Activated CD8-positive, alpha-beta T cell treated with anti-CD3 and anti-CD28 coated beads for 36 hours (primary cell): ENCODE data around the gene PRF1. TPM values are rescaled to one million over a fixed set of nuclear protein-coding genes. Genes with fewer than 3 reads are reported as not detected.
"Not testable (repeated sequence)": the region's sequence is repeated elsewhere in the genome, so short reads cannot be mapped to it uniquely, and the experiment has no call there.

Source experiments
- ATAC-seq: fragments of 200-7000 bp; cut with Tn5 transposase; one replicate; pipeline ENCODE4 v1.10.0; 2021; ENCODE audit warnings: mild to moderate bottlenecking, moderate library complexity
- CTCF ChIA-PET: fragments of 350-600 bp; sonication (Branson Sonifier 250); formaldehyde crosslinking; loops from one replicate; lab custom pipeline; 2021; ENCODE audit warnings: antibody characterized with exemption; lab: Charles Lee
- POLR2A ChIA-PET: fragments of 350-600 bp; sonication (Branson Sonifier 250); formaldehyde crosslinking; loops from one replicate; lab custom pipeline; 2021; ENCODE audit warnings: antibody characterized with exemption; lab: Charles Lee
- DNase-seq: peaks from one replicate; pipeline ENCODE4 v3.0.0-alpha.2; 2020
- H3K27ac Mint-ChIP-seq: one replicate; pipeline ENCODE4 v1.8.0; 2021; ENCODE audit warnings: mild to moderate bottlenecking, mixed read lengths
- H3K27me3 Mint-ChIP-seq: one replicate; pipeline ENCODE4 v1.8.0; 2021; ENCODE audit warnings: mixed read lengths
- H3K36me3 Mint-ChIP-seq: one replicate; pipeline ENCODE4 v1.8.0; 2021; ENCODE audit warnings: low read depth, mixed read lengths
- H3K4me1 Mint-ChIP-seq: one replicate; pipeline ENCODE4 v1.8.0; 2021; ENCODE audit warnings: low read depth, mixed read lengths
- H3K4me3 Mint-ChIP-seq: one replicate; pipeline ENCODE4 v1.8.0; 2021; ENCODE audit warnings: mild to moderate bottlenecking, moderate library complexity, mixed read lengths
- H3K9me3 Mint-ChIP-seq: one replicate; pipeline ENCODE4 v1.8.0; 2021; ENCODE audit warnings: mixed read lengths
- intact Hi-C: fragments of 100-400 bp; cut with micrococcal nuclease; formaldehyde crosslinking; loops from one replicate; pipeline ENCODE4 v1.10.0; 2022
- total RNA-seq, 2 experiments: library from RNA; stranded (reverse); gene quantifications; one replicate each; pipeline ENCODE4 v1.2.3, GENCODE V29; 2021
- TF ChIP-seq, protein P1 (sequence below): fragments of 200-600 bp; IDR thresholded peaks from one replicate; pipeline ENCODE4 v1.8.0; 2022; ENCODE audit warnings: antibody characterized with exemption, mild to moderate bottlenecking

The PRF1 gene
- total RNA-seq, 2 experiments from 2014 or later: 107 to 113 TPM

DNA sequence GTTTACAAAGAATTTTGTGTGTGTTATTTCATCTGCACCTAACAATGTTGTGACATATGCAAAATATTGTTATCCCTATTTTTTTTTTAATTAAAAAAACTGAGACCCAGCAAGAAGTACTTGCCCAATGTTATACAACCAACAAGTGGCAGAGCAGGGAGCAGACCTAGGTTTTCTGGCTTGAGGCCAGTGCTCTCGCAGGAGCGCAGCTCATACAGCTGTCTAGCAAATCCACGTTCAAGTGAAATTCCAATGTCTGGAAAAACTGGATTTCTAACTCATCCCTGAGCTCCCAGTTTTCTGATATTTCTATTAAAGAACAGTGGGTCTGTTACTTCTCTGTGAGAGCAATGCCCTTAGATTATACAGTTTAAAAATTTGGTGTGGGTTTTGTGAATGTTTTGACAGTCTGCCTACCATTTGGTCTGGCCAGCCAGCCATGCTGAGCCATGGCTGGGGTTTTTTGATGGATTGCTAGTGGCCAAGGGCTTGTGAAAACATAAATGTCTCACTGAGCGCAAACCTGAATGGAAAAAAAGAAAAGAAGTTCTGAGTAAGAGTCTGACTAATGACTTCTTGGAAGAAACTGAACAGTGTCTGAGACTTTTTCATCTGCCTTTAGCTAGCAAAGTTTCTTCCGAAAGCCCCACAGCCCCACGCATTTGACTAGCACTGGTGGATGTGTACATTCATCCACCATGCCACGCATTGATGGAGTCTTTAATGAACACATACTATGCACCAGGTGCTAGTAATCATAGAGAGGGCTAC, 15.4 kb upstream of the PRF1 start:
- peak overlapping the region; percentile 81 for H3K27ac Mint-ChIP-seq

DNA sequence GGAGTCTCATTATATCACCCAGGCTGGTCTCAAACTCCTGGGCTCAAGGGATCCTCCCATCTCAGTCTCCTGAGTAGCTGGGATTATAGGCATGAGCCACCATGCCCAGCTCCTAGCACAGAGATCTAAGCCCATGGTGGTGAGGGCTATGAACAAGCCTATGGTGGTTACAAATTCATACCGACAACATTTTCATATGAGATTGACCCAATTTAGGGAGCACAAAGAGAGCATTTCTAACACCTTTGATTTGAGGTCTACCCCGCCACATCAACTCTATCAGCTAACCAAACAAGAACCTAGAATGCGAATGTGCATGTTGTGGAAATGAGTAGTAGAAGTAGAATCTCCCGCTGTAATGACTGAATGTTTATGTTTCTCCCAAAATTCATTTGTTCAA, 14.2 kb upstream of the PRF1 start:
- ChIA-PET POLR2A (interaction anchor here (0.7 to 1.3 kb wide), 4 partner anchors 15 to 139 kb away, joined by 3 to 4 read pairs (median 3); partner anchors contain the start of gene PRF1), CTCF (interaction anchor here (1.1 to 1.4 kb wide), 4 partner anchors 38 to 142 kb away, joined by 3 to 5 read pairs (median 3); no protein-coding TSS in a partner anchor)
- no peaks in the 10 kb centered on the region for H3K27me3 Mint-ChIP-seq
- DNase-seq (no peak), ATAC-seq (peak; percentile 47)
- intact Hi-C loops: loop anchor here (10.0 kb wide), 1 partner anchor 62 kb away; no protein-coding TSS in a partner anchor
- peaks cover 66% of the 10 kb centered on the region for H3K4me1 Mint-ChIP-seq
- peak overlapping the region; percentile 81 for H3K27ac Mint-ChIP-seq
- TF ChIP-seq, protein P1, sequence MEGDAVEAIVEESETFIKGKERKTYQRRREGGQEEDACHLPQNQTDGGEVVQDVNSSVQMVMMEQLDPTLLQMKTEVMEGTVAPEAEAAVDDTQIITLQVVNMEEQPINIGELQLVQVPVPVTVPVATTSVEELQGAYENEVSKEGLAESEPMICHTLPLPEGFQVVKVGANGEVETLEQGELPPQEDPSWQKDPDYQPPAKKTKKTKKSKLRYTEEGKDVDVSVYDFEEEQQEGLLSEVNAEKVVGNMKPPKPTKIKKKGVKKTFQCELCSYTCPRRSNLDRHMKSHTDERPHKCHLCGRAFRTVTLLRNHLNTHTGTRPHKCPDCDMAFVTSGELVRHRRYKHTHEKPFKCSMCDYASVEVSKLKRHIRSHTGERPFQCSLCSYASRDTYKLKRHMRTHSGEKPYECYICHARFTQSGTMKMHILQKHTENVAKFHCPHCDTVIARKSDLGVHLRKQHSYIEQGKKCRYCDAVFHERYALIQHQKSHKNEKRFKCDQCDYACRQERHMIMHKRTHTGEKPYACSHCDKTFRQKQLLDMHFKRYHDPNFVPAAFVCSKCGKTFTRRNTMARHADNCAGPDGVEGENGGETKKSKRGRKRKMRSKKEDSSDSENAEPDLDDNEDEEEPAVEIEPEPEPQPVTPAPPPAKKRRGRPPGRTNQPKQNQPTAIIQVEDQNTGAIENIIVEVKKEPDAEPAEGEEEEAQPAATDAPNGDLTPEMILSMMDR: no peak
- peaks cover 3% of the 10 kb centered on the region for H3K9me3 Mint-ChIP-seq
- no peaks in the 10 kb centered on the region for H3K36me3 Mint-ChIP-seq
- no peak overlapping the region for H3K4me3 Mint-ChIP-seq

More for the DNA sequence above, 15.4 kb upstream of the PRF1 start:
- intact Hi-C loops: loop anchor here (1.0 to 10.0 kb wide), 3 partner anchors 40 to 141 kb away; no protein-coding TSS in a partner anchor
- no peaks in the 10 kb centered on the region for H3K36me3 Mint-ChIP-seq
- H3K27me3 Mint-ChIP-seq: no peaks in the 10 kb centered on the region
- peaks cover 59% of the 10 kb centered on the region for H3K4me1 Mint-ChIP-seq
- DNase-seq: peak; percentile 78
- peaks cover 2% of the 10 kb centered on the region for H3K9me3 Mint-ChIP-seq
- CTCF ChIA-PET: interaction anchor here (0.7 to 4.7 kb wide), 16 partner anchors 7 to 259 kb away, joined by 3 to 26 read pairs (median 3); partner anchors contain the start of gene PRF1
- TF ChIP-seq, protein P1: no peak
- no peak overlapping the region for H3K4me3 Mint-ChIP-seq
- peak; percentile 81 for ATAC-seq
- POLR2A ChIA-PET: interaction anchor here (0.6 to 1.8 kb wide), 6 partner anchors 15 to 140 kb away, joined by 3 to 6 read pairs (median 3); partner anchors contain the start of genes ADAMTS14 and PRF1

DNA sequence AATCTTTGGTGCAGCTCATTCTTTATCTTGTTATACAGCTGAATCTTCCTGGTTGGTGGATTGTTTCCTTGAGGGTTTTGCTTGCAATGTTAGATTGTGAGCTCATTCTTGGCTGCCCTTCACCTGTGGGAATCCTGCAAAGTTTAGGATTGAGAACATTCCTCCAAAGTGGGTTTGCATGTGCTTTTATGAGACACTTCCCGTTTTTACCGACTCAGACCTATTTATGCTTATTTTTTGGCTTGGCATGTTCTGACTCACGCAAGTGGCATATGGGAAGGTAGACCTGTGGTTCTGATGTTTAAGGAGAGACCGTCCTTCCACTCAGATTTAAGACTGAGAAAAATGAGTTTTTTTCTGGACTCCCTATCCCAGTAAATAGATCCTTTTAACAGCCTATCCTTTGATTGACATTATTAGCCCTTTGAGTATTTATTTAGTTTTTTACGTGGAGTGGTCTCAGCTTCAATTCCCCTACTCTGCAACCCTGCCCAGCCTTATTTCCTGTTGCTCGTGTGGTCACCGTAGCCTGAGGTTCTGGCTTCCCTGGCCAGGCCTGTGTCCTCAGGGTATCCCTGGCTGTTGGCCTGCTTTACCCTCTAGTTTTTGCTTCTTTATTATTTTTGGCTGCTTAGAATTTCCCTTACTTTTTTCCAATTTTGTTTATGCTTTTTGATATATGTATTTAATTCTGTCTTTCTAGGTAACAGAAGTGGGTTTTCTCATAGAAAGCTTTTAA, 13.4 kb upstream of the PRF1 start:
- POLR2A ChIA-PET: interaction anchor here (0.7 to 1.2 kb wide), 3 partner anchors 14 to 56 kb away, joined by 3 to 4 read pairs (median 3); partner anchors contain the start of gene PRF1
- TF ChIP-seq, protein P1: no peak

DNA sequence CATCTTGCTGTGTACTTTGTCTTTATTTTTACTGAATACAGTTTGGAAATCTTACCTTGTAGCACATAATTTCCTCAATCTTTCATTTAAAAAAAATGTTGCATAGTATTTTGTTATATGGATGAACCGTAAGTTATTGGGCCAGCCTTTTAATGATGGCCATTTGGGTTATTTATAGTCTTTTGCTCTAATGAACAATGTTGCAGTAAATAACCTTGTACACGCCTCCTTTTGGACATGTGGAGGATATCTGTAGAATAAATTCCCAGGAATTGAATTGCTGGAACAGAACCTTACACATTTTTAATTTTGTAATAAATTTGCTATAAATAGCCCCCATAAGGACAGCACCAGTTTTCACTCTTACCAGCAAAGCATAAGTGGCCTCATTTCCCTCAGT, 12.7 kb upstream of the PRF1 start:
- intact Hi-C loops: loop anchor here (10.0 kb wide), 1 partner anchor 60 kb away; no protein-coding TSS in a partner anchor
- Mint-ChIP-seq H3K36me3 (no peaks in the 10 kb centered on the region), H3K9me3 (peaks cover 4% of the 10 kb centered on the region), H3K4me3 (no peak overlapping the region), H3K27ac (no peak overlapping the region), H3K27me3 (no peaks in the 10 kb centered on the region), H3K4me1 (peaks cover 75% of the 10 kb centered on the region)
- TF ChIP-seq, protein P1: no peak
- ChIA-PET POLR2A (no interaction called here), CTCF (interaction anchor here (1.0 kb wide), 1 partner anchor 18 kb away, joined by 3 read pairs; no protein-coding TSS in a partner anchor)
- DNase-seq: no peak
- no peak for ATAC-seq

More for the DNA sequence above, 13.4 kb upstream of the PRF1 start:
- DNase-seq: no peak
- Mint-ChIP-seq H3K27ac (peak overlapping the region; percentile 81), H3K4me1 (peaks cover 68% of the 10 kb centered on the region), H3K27me3 (no peaks in the 10 kb centered on the region), H3K36me3 (no peaks in the 10 kb centered on the region), H3K9me3 (peaks cover 4% of the 10 kb centered on the region), H3K4me3 (no peak overlapping the region)
- CTCF ChIA-PET: interaction anchor here (1.0 to 1.4 kb wide), 4 partner anchors 18 to 142 kb away, joined by 3 to 5 read pairs (median 3); no protein-coding TSS in a partner anchor
- no peak for ATAC-seq
- intact Hi-C loops: loop anchor here (10.0 kb wide), 1 partner anchor 61 kb away; no protein-coding TSS in a partner anchor

DNA sequence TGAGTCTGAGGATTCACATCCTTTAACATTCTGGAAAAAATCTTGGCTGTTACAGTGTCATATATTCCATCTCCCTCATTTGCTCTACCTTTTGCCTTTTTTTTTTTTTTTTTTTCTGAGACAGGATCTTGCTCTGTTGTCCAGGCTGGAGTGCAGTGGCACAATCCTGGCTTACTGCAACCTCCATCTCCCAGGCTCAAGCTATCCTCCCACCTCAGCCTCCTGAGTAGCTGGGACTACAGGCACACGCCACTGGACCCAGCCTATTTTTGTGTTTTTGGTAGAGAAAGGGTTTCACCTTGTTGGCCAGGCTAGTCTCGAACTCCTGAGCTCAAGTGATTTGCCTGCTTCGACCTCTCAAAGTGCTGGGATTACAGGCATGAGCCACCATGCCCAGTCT, 11.8 kb upstream of the PRF1 start:
- not testable (repeated sequence) for ATAC-seq, H3K27me3 Mint-ChIP-seq, H3K9me3 Mint-ChIP-seq, H3K4me3 Mint-ChIP-seq, DNase-seq, H3K36me3 Mint-ChIP-seq
- POLR2A ChIA-PET: interaction anchor here (1.0 kb wide), 1 partner anchor 38 kb away, joined by 4 read pairs; no protein-coding TSS in a partner anchor
- H3K4me1 Mint-ChIP-seq: peaks cover 80% of the 10 kb centered on the region
- intact Hi-C loops: loop anchor here (10.0 kb wide), 1 partner anchor 60 kb away; no protein-coding TSS in a partner anchor
- CTCF ChIA-PET: interaction anchor here (0.6 kb wide), 1 partner anchor 8 kb away, joined by 3 read pairs; no protein-coding TSS in a partner anchor
- H3K27ac Mint-ChIP-seq: peak overlapping the region; percentile 17
